ENCODE measurements around the gene ACTR1A. TPM values are rescaled to one million over a fixed set of nuclear protein-coding genes. Genes with fewer than 3 reads are reported as not detected.

The ACTR1A gene
- total RNA-seq, 1 experiment from 2014 or later, result 93.6 TPM

- Mint-ChIP-seq H3K9me3 (no peaks in the 10 kb centered on the region), H3K4me1 (no peaks in the 10 kb centered on the region), H3K4me3 (no peak overlapping the region), H3K27me3 (ENCODE audit: low read depth) (no peaks in the 10 kb centered on the region), H3K36me3 (peaks cover 14% of the 10 kb centered on the region), H3K27ac (no peak overlapping the region)
- CTCF ChIA-PET, result no interaction called here
- TF ChIP-seq ZNF219 (CRISPR knock-in tag; IDR thresholded peaks at IDR 0.05; ENCODE audit: borderline replicate concordance), result no peak
- TF ChIP-seq MXD4 (CRISPR knock-in tag; IDR thresholded peaks at IDR 0.05; ENCODE audit: borderline replicate concordance), result no peak
- TF ChIP-seq ZNF425 (CRISPR knock-in tag; conservative IDR thresholded peaks at IDR 0.05), result no peak
- TF ChIP-seq ZNF121 (CRISPR knock-in tag; IDR thresholded peaks at IDR 0.05), result no peak
- no peak for TF ChIP-seq FOXP1 (CRISPR knock-in tag; IDR thresholded peaks at IDR 0.05; ENCODE audit: borderline replicate concordance)
- no peak for TF ChIP-seq JUN (CRISPR knock-in tag; IDR thresholded peaks at IDR 0.05)
- no peak for TF ChIP-seq HMGA2 (CRISPR knock-in tag; IDR thresholded peaks at IDR 0.05)
- TF ChIP-seq NR3C1 (CRISPR knock-in tag; conservative IDR thresholded peaks at IDR 0.05; ENCODE audit: low read depth), result no peak
- no peak for DNase-seq (ENCODE audit: low spot score)
- POLR2A ChIA-PET, result no interaction called here
- no peak for ATAC-seq
These were observed 47.0 kb upstream of the ACTR1A start for GRCh38 chr10:102549549-102549948.

- POLR2A ChIA-PET, result no interaction called here
- ATAC-seq, result no peak
- DNase-seq (ENCODE audit: low spot score), result no peak
These were observed 44.3 kb upstream of the ACTR1A start for GRCh38 chr10:102546606-102547320.

GRCh38 chr10:102545997-102546396 is 43.5 kb upstream of the ACTR1A start:
- Mint-ChIP-seq H3K27ac (no peak overlapping the region), H3K36me3 (peaks cover 7% of the 10 kb centered on the region; the same call in 1 of the 2 replicates), H3K9me3 (no peaks in the 10 kb centered on the region), H3K27me3 (ENCODE audit: low read depth) (no peaks in the 10 kb centered on the region), H3K4me3 (no peak overlapping the region), H3K4me1 (no peaks in the 10 kb centered on the region)
- no peak for ATAC-seq
- no peak for DNase-seq (ENCODE audit: low spot score)
- ChIA-PET POLR2A (no interaction called here), CTCF (no interaction called here)
- TF ChIP-seq MLX (CRISPR knock-in tag; IDR thresholded peaks at IDR 0.05) (no peak), TEAD4 (CRISPR knock-in tag; IDR thresholded peaks at IDR 0.05) (no peak), ZNF219 (CRISPR knock-in tag; IDR thresholded peaks at IDR 0.05; ENCODE audit: borderline replicate concordance) (no peak), OVOL2 (CRISPR knock-in tag; IDR thresholded peaks at IDR 0.05; ENCODE audit: borderline replicate concordance) (no peak), TEAD1 (CRISPR knock-in tag; IDR thresholded peaks at IDR 0.05) (no peak), AR (CRISPR knock-in tag; IDR thresholded peaks at IDR 0.05) (no peak), NR2C2 (CRISPR knock-in tag; IDR thresholded peaks at IDR 0.05) (no peak), CREB1 (CRISPR knock-in tag; IDR thresholded peaks at IDR 0.05) (no peak), ETV6 (CRISPR knock-in tag; IDR thresholded peaks at IDR 0.05) (no peak), STAT6 (CRISPR knock-in tag; conservative IDR thresholded peaks at IDR 0.05; ENCODE audit: low read depth) (no peak)

More at GRCh38 chr10:102546606-102547320, 44.3 kb upstream of the ACTR1A start:
- H3K9me3 Mint-ChIP-seq, result no peaks in the 10 kb centered on the region
- no peaks in the 10 kb centered on the region for H3K27me3 Mint-ChIP-seq (ENCODE audit: low read depth)
- TF ChIP-seq CREM (CRISPR knock-in tag; IDR thresholded peaks at IDR 0.05) (no peak), NFATC4 (CRISPR knock-in tag; IDR thresholded peaks at IDR 0.05) (no peak), CDX4 (CRISPR knock-in tag; IDR thresholded peaks at IDR 0.05; ENCODE audit: borderline replicate concordance) (no peak), FOXK1 (CRISPR knock-in tag; IDR thresholded peaks at IDR 0.05) (no peak), MXD4 (CRISPR knock-in tag; IDR thresholded peaks at IDR 0.05; ENCODE audit: borderline replicate concordance) (no peak), ATF3 (CRISPR knock-in tag; conservative IDR thresholded peaks at IDR 0.05) (no peak)
- H3K36me3 Mint-ChIP-seq, result peaks cover 11% of the 10 kb centered on the region; the same call in 1 of the 2 replicates
- CTCF ChIA-PET, result interaction anchor here (1.0 to 2.2 kb wide), 2 partner anchors 37 to 194 kb away, joined by 3 to 9 read pairs; no protein-coding TSS in a partner anchor
- no peak overlapping the region for H3K4me3 Mint-ChIP-seq
- H3K27ac Mint-ChIP-seq, result no peak overlapping the region
- H3K4me1 Mint-ChIP-seq, result no peaks in the 10 kb centered on the region
